Fibroblast of pulmonary artery (primary cell): ENCODE data around the gene KRT1.

Experiments used
- DNase-seq: peaks from one replicate; pipeline ENCODE4 v3.0.0-alpha.2; 2010; ENCODE audit warnings: low read depth
- H3K4me3 ChIP-seq: replicated peaks from 2 replicates; pipeline ENCODE4 v1.5.1; 2011; ENCODE audit warnings: low read depth, mild to moderate bottlenecking, control low read depth, low read length, moderate library complexity
- CTCF ChIP-seq: IDR thresholded peaks from 2 replicates; pipeline ENCODE4 v1.5.1; 2011; ENCODE audit warnings: mild to moderate bottlenecking, control low read depth, low read length, inconsistent platforms; ENCODE audit errors: missing control alignments

KRT1 gene

GRCh38 chr12:52689239-52689638 is 9.0 kb upstream of the KRT1 start:
- TF ChIP-seq CTCF, result no peak

DNA sequence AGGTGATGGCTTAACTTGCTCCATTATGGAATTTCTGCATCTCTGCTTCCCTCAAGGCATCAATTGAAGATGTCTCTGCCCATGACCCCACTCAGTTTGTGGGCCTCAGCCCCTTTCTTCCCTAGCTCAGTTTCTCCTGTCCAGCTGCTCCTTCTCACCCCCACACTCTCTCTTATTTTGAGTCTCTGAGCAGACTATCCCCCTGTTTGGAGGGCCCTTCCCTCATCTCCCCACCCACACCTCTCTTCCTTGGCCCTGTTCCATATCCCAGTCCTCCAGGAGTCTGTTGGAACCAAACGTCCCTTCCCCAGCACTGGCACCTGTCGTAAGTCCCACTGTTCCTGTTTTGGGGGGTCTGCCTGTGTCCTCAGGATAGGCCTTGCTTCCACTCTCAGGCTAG is 8.3 kb upstream of the KRT1 start:
- TF ChIP-seq CTCF, result no peak
- no peak for DNase-seq
- no peak overlapping the region for H3K4me3 ChIP-seq

More at GRCh38 chr12:52689239-52689638, 9.0 kb upstream of the KRT1 start:
- H3K4me3 ChIP-seq, result no peak overlapping the region
- DNase-seq, result no peak

GRCh38 chr12:52687497-52688385 is 7.5 kb upstream of the KRT1 start:
- no peak for DNase-seq
- no peak overlapping the region for H3K4me3 ChIP-seq
- TF ChIP-seq CTCF, result no peak

DNA sequence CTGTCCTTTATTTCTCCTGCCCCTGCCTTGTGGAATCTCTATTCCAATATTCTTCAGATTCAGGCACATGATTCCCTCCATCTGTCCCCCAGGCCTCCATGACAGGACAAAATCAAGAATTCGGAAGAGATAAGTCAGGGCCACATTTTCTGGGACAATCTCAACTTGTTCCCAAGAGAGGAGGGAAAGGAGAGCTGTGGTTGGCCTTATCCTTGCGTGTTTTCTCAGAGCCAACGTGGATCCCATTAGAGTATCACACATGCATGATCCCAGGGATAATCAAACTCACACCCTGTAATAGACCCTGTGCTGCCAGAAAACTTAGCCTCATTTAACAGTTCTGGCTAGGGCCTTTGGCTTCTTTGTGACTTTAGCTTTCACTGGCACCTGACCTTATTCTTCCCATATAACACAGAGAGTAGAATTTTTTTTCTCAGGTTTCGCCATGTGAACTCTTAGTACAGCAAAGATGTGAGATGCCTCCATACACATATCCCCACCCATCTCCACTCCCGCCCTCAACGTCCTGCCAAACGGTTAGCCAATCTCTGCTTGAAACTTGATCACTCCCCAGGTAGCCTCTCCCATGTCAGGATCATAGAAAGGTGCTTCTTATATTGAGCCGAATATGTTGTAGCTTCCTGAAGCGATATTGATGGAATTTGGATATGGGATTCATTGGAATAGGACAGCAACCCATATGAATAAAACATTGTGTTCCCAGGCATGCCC is 6.7 kb upstream of the KRT1 start:
- no peak overlapping the region for H3K4me3 ChIP-seq
- TF ChIP-seq CTCF, result no peak
- no peak for DNase-seq

DNA sequence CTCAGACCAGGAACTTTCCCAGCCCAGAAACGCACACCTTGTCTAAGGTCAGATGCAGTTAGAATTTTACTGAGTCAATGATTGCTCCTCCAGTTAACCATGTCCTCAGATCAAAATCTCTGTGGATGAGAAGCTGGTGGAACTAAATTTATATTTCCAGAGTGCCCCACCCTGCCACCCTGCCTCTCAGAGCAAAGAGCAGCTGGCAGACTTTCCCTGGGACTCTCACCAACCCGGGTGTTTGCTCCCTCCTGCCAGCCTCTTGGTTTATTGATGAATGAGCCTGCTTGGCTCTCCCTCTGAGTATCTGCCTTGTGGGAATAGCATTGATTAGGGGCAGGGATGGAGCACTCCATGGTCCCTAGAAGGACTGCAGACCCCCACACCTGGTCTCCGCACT is 5.9 kb upstream of the KRT1 start:
- H3K4me3 ChIP-seq, result no peak overlapping the region
- TF ChIP-seq CTCF, result no peak
- DNase-seq, result no peak

DNA sequence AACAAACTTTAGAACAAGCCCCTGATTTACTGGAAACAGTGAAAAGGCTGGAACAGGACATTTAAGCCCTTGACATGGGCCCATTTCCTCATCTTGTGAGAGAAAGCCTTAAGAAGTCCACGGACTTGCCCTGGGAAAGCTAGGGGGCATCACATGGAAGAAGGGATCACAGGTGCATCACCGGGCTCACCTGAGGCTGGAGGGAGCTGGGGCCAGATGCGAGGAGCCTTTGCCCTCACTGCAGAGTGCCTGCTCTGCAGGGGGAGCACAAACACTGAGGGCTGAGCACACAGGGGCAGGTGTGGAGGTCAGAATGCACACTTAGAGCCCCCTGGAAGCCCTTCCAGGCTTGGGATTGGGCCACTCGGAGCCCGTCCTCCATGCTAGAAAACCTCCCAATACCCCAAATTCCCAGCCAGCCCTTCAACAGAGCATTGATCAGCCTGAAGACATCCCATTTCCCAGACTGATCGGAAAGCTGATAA is 5.2 kb upstream of the KRT1 start:
- H3K4me3 ChIP-seq, result no peak overlapping the region
- TF ChIP-seq CTCF, result no peak
- no peak for DNase-seq
